Right renal pelvis (tissue), 4 donors: ENCODE data around the gene ARHGAP15. TPM values are rescaled to one million over a fixed set of nuclear protein-coding genes. Genes with fewer than 3 reads are reported as not detected.

ENCODE experiments used
- DNase-seq, 4 donors: peaks; one replicate each; pipeline ENCODE4 v3.0.0-alpha.2; 2013; ENCODE audit warnings: low read depth in 4 of 4, low spot score in 3 of 4, missing footprints in 1 of 4
- polyA plus RNA-seq, 4 donors: library from polyadenylated mRNA; unstranded; fragments of 120-200 nt; gene quantifications; one replicate each; pipeline ENCODE4 v1.2.1, GENCODE V29; 2013; ENCODE audit not compliant: insufficient read length in 4 of 4

The ARHGAP15 gene
- polyA plus RNA-seq, 4 donors, result 4.3 to 7.5 (median 6.1) TPM

DNA sequence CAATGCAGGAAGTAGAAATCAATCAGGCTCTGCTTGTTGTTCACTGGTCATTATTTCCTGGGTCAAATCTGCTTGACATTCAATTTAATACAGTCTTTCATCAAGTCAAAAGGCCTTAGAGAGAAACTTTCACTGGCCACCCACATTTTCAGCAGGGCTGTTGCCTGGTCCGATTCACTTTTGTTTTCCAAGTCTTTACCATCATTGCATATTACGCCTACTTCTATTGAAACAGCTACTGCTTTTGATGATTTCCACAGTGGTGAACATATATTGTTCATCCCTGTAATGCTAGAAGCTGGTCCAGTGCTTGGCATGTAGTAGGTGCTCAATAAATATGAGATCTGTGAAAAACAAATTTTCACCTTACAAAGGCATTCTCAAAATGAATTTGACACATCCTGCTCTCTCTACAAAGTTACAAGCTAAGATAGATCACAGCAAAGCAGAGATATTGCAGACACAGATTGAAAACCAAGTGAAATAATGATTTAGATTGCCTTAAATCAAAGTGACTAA is 600.1 kb downstream of the ARHGAP15 start:
- no peak for DNase-seq

DNA sequence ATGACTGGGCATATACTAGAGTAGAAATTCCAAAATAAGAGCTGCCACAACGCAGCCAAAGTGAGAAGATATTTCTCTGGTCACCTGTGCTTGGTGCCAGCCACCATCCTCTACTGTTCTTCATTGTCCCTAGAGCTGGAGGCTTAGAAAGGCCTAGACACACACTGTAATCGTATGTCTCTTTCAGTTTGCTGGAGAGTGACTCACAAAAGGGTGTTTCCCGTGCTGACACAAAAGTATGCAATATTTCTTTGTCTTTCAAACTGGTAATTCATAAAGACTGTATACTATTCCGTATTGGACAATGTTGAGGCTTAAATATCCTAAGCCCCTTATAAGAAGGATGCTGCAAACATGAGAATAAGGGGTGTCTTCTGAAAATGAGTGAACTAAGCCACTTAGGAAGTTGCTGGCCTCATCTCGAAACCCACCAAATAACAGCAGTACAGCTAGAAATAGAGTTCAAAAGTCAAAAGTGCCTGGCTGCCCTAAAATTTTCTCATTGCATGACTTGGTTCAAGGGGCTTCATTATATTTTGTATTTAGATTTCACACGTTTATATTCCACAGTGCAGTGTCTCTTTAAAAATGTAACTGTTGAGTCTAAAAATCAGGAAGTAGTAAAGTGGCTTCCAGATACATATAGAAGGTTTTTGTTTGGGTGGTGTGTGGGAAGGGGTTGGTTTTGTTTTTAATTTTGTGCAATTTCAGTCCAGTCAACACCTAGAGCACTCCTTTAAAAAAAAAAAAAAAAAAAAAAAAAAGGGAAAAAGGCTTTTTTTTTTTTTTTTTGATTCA is 601.1 kb downstream of the ARHGAP15 start:
- no peak for DNase-seq

DNA sequence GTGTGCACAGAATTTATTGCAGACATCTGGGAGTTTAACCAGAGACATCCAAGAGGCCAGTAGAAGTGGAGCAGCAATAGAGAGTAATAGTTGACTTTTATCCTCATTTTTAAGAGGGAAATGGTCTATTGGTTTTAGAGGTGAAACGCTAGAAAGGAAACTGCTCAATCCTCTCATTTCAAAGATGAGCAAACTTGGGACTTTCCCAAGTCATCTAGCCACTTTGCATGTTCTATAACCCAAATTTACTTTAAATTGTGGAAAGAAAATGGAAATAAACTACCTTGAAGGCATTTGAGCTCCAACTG is 601.7 kb downstream of the ARHGAP15 start:
- no peak for DNase-seq

DNA sequence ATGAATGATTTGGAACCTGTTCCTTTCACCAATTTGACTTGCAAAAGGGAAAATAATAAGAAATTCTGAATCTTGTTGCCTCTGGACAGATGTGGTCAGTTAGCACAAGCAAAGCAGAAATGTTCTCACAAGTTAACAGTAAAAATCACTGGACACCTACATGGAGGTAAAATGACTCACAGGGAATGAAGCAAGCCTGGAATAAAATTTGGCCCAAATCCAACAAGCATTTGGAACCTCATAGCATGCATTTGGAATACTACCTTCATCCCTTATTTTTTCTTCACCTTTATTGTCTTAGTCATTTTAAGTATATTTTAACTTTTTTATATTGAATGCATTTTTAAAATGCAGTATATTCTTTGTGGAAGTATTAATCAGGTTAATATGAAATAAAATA is 602.9 kb downstream of the ARHGAP15 start:
- DNase-seq, result no peak

DNA sequence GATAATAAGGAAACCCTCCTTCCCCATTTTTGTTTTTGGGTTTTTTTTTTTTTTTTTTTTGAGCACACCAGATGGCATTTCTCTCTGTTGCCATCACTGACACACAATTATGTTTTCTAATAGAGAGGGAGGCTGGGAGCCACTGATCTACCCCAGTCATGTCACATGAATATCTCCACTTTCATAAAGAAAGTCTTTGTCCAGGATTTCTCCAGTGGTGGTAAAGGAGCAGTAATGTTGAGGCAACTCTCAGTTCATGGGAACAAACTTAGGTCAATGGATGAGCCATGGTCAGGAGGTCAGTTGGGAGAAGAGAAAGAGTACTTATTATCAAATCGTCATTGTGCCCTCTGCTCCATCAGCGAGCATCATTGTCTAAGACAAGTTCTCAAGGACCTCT is 603.7 kb downstream of the ARHGAP15 start:
- no peak for DNase-seq

DNA sequence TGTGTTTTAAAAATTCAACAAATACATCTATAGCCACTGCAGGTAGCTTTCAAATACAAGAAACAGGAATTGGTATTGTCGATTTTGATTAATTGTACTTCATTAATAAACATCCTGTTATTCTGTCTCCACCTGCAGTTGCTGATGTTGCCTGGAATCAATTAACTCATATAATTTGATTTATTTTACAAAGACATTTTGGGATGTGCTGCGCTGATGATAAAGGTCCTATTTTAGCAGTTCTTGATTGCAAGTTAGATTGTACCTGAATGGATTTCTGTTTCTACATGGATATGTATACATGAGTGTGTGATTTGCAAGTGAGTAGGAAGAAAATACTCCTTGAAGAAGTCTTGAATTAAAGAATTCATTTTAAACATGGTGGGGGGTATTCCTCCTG is 605.3 kb downstream of the ARHGAP15 start:
- no peak for DNase-seq

DNA sequence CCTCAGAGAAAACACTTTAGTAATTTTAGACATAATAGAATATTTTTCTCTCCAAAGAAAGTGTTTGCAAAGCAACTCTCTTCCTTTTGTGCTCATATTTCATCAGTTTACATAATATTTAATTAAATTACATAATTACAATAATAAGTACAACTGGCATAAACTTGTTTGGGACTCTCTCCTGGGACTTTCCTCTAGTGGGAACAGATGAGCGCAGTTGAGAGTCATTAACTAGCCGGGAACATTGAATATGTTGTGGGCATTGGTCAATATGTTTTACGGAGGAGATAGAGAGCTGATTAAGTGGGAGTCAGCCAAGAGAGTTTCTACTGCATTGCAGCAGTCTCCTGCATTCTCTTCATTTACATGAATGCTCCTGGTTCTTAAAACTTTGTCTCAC is 607.7 kb downstream of the ARHGAP15 start:
- DNase-seq, result no peak

DNA sequence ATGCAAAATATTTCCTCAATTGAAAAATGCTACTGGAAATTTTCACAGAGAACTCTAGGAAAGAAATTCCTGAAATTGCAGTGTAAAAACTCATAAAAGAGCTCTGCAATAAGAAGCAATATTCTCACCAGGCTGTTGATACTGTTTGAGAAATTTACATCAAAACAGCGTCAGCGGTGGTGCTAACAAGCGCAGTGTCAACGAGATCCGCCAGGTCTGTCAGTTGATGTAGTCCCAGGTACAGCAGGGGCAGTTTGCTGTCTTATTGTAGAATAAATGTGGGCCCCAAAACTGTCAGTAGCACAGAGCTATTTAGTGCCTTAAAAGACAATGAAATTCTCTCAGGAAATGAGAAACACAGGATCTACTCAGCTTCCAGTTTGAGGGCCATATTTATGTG is 611.2 kb downstream of the ARHGAP15 start:
- no peak for DNase-seq

DNA sequence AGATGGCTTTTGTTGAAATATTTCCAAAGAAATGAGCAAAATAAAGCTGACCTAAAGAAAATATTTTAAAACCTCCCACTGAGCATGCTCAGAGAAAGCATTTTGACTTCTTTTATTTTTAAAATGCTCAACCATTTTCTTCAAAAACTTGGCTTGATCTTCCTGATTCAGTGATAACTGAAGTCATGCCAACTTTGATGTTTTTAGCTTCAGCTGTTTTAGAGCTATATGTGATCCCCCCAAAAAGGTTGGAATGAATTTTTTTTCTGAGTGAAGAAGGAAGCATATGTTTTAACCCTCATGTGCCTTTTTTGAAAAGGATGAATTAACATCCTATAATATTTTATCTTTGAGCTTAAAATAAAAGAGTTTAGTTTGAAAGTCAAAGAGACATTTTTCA is 612.0 kb downstream of the ARHGAP15 start:
- DNase-seq, result no peak

DNA sequence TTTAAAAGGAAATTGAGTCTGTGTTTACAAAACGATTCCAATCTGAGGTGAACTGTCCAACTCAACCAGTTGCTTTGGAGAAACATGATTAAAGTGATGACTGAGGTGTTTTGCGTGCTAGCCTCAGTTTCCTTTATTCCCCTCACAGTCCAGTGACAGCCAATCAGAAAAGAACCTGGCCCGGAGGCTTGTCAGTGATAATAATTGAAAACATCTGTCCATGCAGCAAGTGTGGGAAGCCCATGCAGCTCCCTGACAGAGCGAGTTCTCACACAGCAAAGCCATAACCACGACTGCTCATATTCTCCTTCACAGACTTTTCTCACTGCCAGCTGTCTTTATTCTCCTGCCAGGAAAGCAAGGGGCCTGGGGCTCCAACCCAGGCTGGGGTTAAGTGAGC is 613.4 kb downstream of the ARHGAP15 start:
- DNase-seq, result no peak

DNA sequence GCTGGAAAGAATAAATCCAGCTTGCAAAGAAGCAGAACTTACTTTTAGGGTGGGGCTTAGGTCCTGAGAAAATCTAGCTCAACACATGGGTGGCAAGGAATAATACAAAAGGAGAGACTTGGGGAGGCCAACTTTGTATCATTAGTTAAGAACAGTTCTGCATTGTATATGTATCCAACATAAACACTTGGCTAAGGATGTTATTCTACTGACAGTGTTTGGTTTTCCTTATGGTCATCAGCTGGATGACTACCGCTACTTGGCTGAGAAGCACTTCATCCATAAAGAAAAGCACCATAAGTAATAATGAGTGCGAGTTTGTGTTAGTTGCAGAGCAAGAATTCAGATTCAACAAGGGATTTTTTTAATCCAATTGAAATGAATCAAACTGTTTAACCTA is 614.9 kb downstream of the ARHGAP15 start:
- DNase-seq, result no peak

DNA sequence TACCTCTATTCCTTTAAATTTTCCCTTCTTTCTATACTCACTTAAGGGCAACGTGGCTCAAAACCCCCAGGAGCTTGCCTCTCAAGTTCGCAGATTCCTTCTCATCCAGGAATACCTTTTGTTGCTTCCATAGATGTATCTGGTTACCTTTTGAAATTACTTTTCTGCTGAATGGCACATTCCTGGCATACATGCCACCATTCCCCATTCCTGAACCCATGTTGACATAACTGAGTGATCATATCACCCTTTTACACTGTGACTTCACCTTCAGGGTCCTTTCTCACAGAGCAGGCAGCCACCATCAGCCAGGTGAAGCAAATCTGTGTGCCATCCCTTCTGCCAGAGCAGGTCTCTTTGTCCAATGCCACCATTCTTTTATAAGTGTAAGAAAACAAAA is 615.8 kb downstream of the ARHGAP15 start:
- DNase-seq, result no peak

DNA sequence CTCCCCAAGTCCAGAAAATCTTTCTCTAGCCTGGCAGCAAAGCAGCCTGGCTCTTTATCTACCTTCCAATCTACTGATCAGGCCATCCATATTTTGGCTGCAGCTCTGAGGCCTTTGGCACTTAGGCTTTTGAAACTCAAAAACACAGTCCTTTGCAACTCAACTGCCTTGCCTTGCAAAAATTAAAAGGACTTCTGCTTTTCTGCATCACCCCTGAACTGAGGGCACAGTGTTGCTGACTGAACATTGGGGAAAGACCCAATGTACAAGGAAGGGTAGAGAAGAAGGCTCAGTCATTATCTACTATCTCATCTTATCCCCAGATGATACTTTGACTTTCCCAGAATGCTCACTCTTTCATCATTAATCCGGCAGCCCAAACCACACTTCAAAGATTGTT is 625.5 kb downstream of the ARHGAP15 start:
- no peak for DNase-seq

DNA sequence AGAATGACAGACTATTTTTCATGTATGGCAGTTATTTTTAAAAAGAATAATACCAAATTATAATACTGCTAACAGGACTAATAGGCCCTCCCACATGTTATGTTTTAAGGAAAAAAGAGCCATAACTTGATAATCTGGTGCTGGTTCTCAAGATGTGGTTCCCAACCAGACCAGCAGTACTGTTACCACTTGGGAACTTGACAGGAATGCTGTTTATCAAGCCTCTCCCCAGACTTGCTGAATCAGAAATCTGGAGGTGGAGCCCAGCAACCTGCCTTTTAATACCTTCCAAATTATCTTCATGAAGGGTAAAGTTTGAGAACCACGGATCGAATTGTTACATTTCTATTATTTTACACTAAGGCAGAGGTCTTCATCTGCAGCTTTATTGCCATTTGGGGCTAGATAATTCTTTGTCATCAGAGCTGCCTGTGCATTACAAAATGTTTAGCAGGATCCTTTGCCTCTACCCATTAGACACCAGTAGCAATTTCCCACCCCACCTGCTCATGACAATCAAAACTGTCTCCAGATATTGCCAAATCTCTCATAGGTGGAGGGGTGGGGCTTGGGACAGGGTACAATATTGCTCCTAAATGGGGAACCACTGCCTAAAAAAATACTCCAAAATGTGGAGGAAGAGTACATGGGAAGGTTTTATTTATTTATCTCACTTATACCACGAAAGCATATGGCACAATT is 629.6 kb downstream of the ARHGAP15 start:
- DNase-seq, result no peak

DNA sequence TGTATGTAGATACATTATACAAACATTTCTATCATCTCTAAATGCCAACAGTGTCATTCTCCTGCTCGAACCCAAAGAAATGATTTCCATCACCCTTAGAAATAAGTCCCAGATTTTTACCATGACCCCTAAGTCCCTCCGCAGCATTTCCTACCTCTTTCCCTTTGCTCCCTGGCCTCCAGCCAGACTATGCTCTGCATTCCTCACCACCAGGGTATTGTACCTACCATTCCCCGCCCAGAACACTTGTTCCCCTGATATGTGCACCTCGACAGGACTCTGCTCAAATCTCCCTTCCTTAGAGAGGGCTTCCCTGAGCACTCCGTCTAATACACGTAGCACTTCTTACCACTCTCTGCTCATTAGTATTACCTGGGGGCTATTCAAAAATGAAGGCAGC is 630.2 kb downstream of the ARHGAP15 start:
- DNase-seq, result no peak

DNA sequence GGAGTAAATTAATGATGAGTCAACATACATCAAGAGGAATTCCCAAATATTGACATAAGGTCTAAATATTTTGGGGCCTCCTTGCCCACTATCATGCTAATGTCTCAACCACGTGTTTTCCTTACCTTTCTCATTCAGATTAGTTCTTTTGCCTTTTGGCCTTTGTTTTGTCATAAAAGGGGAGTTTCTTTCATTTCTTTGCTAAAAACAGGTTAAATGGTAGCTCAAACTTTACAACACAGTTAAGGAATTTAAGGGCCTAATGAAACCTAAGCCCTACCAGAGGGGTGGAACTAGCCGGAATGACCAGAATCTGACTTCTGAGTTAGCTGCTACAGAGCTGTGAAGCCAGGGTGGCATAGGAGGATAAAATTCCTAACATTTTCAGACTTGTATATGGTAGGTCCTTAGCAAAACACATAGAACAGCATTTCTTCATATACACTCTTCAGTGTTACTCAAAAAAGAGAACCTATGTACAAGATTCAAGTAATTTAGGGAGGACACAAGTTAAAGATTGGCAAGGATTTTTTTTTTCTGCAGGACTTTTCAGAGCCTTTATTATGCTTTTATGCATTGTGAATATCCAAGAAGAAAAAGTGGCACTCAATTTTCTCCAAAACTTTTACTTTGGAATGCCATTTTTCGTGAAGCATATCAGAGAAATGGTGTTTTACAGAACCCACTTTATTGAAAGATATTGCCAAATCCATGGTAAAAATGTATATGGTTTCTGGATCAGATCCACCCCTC is 633.1 kb downstream of the ARHGAP15 start:
- no peak for DNase-seq

DNA sequence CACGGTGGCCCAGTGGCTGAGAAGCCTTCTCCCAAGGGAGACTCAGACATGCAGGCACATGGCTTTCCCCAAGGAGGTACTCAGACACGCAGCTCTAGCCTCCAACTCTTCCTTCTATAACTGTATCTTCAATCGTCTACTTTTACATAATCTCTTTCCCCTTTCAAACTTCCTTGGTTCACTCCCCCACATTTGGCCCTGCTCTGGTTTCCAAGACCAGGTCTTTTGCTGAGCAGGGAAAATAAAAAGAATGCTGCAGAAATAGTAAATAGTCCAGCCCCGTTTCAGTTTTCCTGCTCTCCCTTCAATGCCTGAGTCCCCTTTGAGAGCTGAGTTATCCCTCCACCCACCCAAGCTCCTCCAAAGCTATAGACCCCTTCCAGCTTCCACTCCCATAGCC is 635.0 kb downstream of the ARHGAP15 start:
- peak in 1 of 4 donors; percentile 5 for DNase-seq

DNA sequence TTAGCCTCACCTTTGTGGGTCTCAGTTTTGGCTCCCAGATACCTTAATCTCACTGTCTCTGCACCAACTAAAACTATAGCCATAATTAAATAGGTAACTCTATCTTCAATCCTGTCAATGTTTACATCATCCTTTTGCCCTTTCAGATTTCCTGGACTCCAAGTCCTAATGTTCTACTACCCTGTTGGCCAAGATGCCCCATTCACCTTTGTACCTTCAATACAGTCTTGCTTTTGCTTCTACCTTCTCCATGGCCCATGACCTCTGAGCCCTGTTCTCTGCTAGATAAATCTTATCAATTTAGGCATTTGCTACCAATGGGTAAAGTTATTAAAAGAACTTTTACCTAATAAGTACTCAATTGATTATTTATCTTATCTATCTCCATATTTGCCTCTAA is 635.5 kb downstream of the ARHGAP15 start:
- no peak for DNase-seq

DNA sequence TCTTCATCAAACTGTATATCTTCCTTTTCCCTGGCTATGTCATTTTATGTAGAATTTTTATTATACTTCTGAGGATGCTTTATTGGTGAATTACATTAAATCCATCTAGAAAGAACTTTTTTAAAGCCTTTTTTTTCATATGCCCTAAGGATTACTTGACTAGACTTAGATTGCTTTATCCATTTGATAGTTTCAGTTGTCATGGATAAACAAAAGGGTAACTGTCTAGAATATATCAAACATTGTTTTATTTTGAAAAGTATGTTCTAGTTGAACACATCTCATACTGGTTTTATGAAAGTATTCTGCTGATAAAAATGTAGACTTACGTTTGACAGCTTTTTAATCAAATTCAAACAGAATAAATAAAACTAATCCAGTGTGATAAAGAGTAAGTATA is 639.8 kb downstream of the ARHGAP15 start:
- no peak for DNase-seq

DNA sequence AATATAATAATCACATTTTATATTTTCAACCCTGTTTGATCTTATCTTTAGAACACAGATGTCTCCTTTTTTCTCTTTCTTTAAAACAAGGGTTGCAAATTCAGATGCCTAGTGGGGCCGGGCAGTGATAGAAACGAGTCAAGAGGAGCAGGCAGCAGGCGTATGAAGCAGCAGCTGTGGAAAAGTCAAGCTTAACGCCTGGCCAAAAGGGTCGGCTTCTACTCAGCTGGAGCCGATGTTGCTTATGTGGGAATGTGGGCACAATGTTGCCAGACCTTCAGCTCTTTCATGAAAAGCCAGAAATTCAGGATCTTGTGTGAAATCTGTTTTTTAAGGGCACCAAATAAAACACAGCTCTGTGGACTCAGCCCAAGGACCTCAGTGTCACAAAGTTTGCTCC is 642.7 kb downstream of the ARHGAP15 start:
- DNase-seq, result no peak

DNA sequence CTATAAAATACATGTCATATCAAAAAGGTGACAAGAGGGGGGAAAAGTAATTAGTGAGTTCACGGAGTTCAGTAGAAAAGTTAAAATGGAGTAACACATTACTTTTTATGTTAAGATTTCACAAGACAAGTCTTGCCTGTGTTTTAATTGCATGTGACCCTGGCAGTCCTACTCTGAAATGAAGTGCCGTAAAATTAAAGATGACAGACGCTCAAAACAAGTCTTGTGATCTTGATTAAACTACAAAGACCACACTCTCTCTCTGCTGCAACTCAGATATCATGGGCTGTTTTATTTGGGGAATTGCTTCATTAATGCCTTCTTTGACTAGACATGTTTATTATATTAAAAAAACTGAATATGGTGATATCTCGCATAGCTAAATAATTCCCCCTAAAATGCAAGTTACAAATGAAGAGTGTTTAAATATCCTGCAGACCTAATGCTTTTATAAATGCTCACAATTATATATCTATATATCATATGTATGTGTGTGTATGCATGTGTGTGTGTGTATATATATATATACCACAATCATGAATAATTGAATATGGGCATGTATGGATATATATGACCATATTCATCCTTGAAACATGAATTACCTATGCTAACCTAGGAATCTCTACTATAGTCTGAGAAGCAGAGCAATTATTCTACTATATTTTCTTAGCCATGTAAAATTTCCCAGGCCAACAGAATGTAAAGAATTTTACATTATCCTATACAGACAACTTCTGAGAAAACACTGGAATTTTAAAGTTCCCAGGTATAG is 647.5 kb downstream of the ARHGAP15 start:
- no peak for DNase-seq
